SK-N-SH (cell line): ENCODE measurements around the gene UBE2I. TPM values are rescaled to one million over a fixed set of nuclear protein-coding genes. Genes with fewer than 3 reads are reported as not detected.

Experiments
- CTCF ChIA-PET: fragments of 300-600, 350-600 bp; formaldehyde crosslinking; extraction: SDS; loops from one replicate; lab custom pipeline; 2021; lab: Yijun Ruan, JAX
- POLR2A ChIA-PET: fragments of 350-600 bp; sonication (Branson Sonifier 250); formaldehyde crosslinking; extraction: SDS; loops from one replicate; lab custom pipeline; 2020; ENCODE audit warnings: antibody characterized with exemption, inconsistent platforms; lab: Yijun Ruan, JAX
- DNase-seq: peaks from one replicate; pipeline ENCODE4 v3.0.0; 2012
- H2AFZ ChIP-seq: fragments of 200-600 bp; sonication (generic); 2 replicates; pipeline ENCODE4 v1.8.1; 2016; ENCODE audit warnings: antibody characterized with exemption, mild to moderate bottlenecking, low read depth
- H3F3A ChIP-seq: fragments of 200-600 bp; sonication (generic); replicated peaks from 2 replicates; pipeline ENCODE3; 2016; ENCODE audit warnings: antibody characterized with exemption, mild to moderate bottlenecking; ENCODE audit not compliant: insufficient read depth
- H3K27ac ChIP-seq, 2 experiments: fragments of 200-500 bp in 1 of 2; fragments of 200-600 bp in 1 of 2; sonication (Bioruptor generic) in 1 of 2; sonication (generic), shearing (Covaris generic) in 1 of 2; 2 replicates each; pipeline versions ENCODE4 v1.5.1 to v1.6.1; 2014 to 2016; ENCODE audit warnings: low read depth in 2 of 2, inconsistent platforms in 1 of 2, low read length in 1 of 2, mild to moderate bottlenecking in 1 of 2, mixed read lengths in 1 of 2
- H3K27me3 ChIP-seq: fragments of 200-600 bp; sonication (generic), shearing (Covaris generic); 2 replicates; pipeline ENCODE4 v1.6.1; 2016; ENCODE audit warnings: mixed run types; ENCODE audit not compliant: insufficient read depth
- H3K36me3 ChIP-seq, 2 experiments: fragments of 200-500 bp in 1 of 2; fragments of 200-600 bp in 1 of 2; sonication (Bioruptor generic) in 1 of 2; sonication (generic) in 1 of 2; replicated peaks in 1 of 2; 2 replicates each; pipeline versions ENCODE3 to v1.5.1; 2014 to 2016; ENCODE audit warnings: low read length in 1 of 2, mild to moderate bottlenecking in 1 of 2; ENCODE audit not compliant: insufficient read depth in 2 of 2, control insufficient read depth in 1 of 2
- H3K4me1 ChIP-seq, 2 experiments: fragments of 200-500 bp in 1 of 2; fragments of 200-600 bp in 1 of 2; sonication (Bioruptor generic) in 1 of 2; sonication (generic), shearing (Covaris generic) in 1 of 2; 2 replicates each; pipeline versions ENCODE4 v1.5.1 to v1.6.1; 2014 to 2016; ENCODE audit warnings: low read depth in 1 of 2, low read length in 1 of 2, mixed run types in 1 of 2; ENCODE audit not compliant: insufficient read depth in 2 of 2, control insufficient read depth in 1 of 2
- H3K4me2 ChIP-seq: fragments of 200-600 bp; sonication (generic), shearing (Covaris generic); 2 replicates; pipeline ENCODE4 v1.6.1; 2017; ENCODE audit warnings: mixed run types
- H3K4me3 ChIP-seq, 2 experiments: fragments of 200-500 bp in 1 of 2; fragments of 200-600 bp in 1 of 2; sonication (Bioruptor generic) in 1 of 2; sonication (generic), shearing (Covaris generic) in 1 of 2; 2 replicates each; pipeline versions ENCODE4 v1.5.1 to v1.8.1; 2014 to 2016; ENCODE audit warnings: low read depth in 2 of 2, inconsistent platforms in 1 of 2, low read length in 1 of 2, mild to moderate bottlenecking in 1 of 2, mixed read lengths in 1 of 2, moderate library complexity in 1 of 2
- H3K79me2 ChIP-seq: fragments of 200-600 bp; sonication (generic); 2 replicates; pipeline ENCODE4 v1.8.1; 2017; ENCODE audit warnings: mild to moderate bottlenecking; ENCODE audit not compliant: insufficient read depth
- H3K9ac ChIP-seq: fragments of 200-600 bp; sonication (generic); 2 replicates; pipeline ENCODE4 v1.6.1; 2017; ENCODE audit warnings: mixed run types
- H3K9me2 ChIP-seq: fragments of 200-600 bp; sonication (generic); 2 replicates; pipeline ENCODE4 v1.6.1; 2017; ENCODE audit warnings: mixed run types
- H3K9me3 ChIP-seq: fragments of 200-600 bp; sonication (generic); 2 replicates; pipeline ENCODE4 v1.6.1; 2017; ENCODE audit warnings: mixed run types, mild to moderate bottlenecking, moderate library complexity
- H4K20me1 ChIP-seq: fragments of 200-600 bp; sonication (generic); 2 replicates; pipeline ENCODE4 v1.6.1; 2017; ENCODE audit warnings: mild to moderate bottlenecking, mixed run types; ENCODE audit not compliant: insufficient read depth
- CHD2 ChIP-seq: fragments of 150-350 bp; IDR thresholded peaks from 2 replicates; pipeline ENCODE4 v1.6.1; 2018; ENCODE audit warnings: low read length; ENCODE audit not compliant: partially characterized antibody
- CTCF ChIP-seq: fragments of 200-600 bp; sonication (generic); IDR thresholded peaks from 2 replicates; pipeline ENCODE4 v1.6.1; 2017; ENCODE audit warnings: antibody characterized with exemption, mild to moderate bottlenecking, moderate library complexity
- FOSL2 ChIP-seq: IDR thresholded peaks from 2 replicates; pipeline ENCODE4 v1.4.0; 2012; ENCODE audit warnings: low read depth, mild to moderate bottlenecking, moderate library complexity, borderline replicate concordance
- GATA2 ChIP-seq: sonication (generic); formaldehyde crosslinking; IDR thresholded peaks from 2 replicates; pipeline ENCODE4 v1.5.0; 2020; ENCODE audit warnings: mild to moderate bottlenecking, missing genetic modification reagents
- MAX ChIP-seq: IDR thresholded peaks from 2 replicates; pipeline ENCODE4 v1.4.0; 2012; ENCODE audit warnings: low read depth
- MEF2A ChIP-seq: IDR thresholded peaks from 2 replicates; pipeline ENCODE4 v1.4.0; 2012; ENCODE audit warnings: low read depth, borderline replicate concordance
- NRF1 ChIP-seq: IDR thresholded peaks from 2 replicates; pipeline ENCODE4 v1.6.1; 2012; ENCODE audit warnings: low read depth, mild to moderate bottlenecking, low read length
- PBX3 ChIP-seq: IDR thresholded peaks from 2 replicates; pipeline ENCODE4; 2012
- RAD21 ChIP-seq: IDR thresholded peaks from 2 replicates; pipeline ENCODE4 v1.6.1; 2012; ENCODE audit warnings: mild to moderate bottlenecking, low read length
- RCOR1 ChIP-seq: fragments of 150-350 bp; IDR thresholded peaks from 2 replicates; pipeline ENCODE4 v1.6.1; 2017; ENCODE audit warnings: antibody characterized with exemption, low read length
- REST ChIP-seq: IDR thresholded peaks from 2 replicates; pipeline ENCODE4 v1.6.1; 2012; ENCODE audit warnings: mild to moderate bottlenecking, low read depth, low read length, moderate library complexity
- RXRA ChIP-seq: IDR thresholded peaks from 2 replicates; pipeline ENCODE4 v1.4.0; 2012; ENCODE audit warnings: low read depth, mild to moderate bottlenecking, borderline replicate concordance
- WGBS: methylation state at CpG from one replicate; pipeline ENCODE4 v1.1.6; 2017; ENCODE audit warnings: low lambda C conversion rate; 5-methylcytosine and 5-hydroxymethylcytosine counted together
- polyA plus RNA-seq, 3 experiments: library from polyadenylated mRNA; depleted of rRNA; stranded (reverse); fragments of >200 nt; gene quantifications; 2 replicates each; pipeline ENCODE4 v1.2.3, GENCODE V29; 2012

UBE2I gene
- polyA plus RNA-seq, 1 of the 3 experiments (the other 2 are of a cell fraction): 107 TPM

GRCh38 chr16:1298406-1298805 is 11.0 kb upstream of the UBE2I start:
- no peak for TF ChIP-seq NRF1
- no peak for TF ChIP-seq MEF2A
- H3K9ac ChIP-seq: no peak overlapping the region
- H3K36me3 ChIP-seq: no peaks in the 10 kb centered on the region
- H3K79me2 ChIP-seq: no peaks in the 10 kb centered on the region
- H4K20me1 ChIP-seq: no peaks in the 10 kb centered on the region
- CTCF ChIA-PET: interaction anchor here (4.1 kb wide), 1 partner anchor 9 kb away, joined by 60 read pairs; no protein-coding TSS in a partner anchor
- H3K4me2 ChIP-seq: no peak overlapping the region
- 85% methylated on average over 14 of the region's 14 CpGs for WGBS
- peaks cover 3% of the 10 kb centered on the region for H3F3A ChIP-seq
- no peak overlapping the region for H3K27ac ChIP-seq
- no peaks in the 10 kb centered on the region for H3K9me2 ChIP-seq
- no peak overlapping the region for H3K4me3 ChIP-seq
- H3K27me3 ChIP-seq: peaks cover 17% of the 10 kb centered on the region; the same call in 1 of the 2 replicates
- H2AFZ ChIP-seq: no peak overlapping the region
- no peaks in the 10 kb centered on the region for H3K9me3 ChIP-seq
- no peak for DNase-seq
- POLR2A ChIA-PET: no interaction called here
- 0 out of 4 replicates have a peak, but pooled peaks cover 0 to 3% of the 10 kb centered on the region in 2 experiments for H3K4me1 ChIP-seq

- H4K20me1 ChIP-seq: no peaks in the 10 kb centered on the region
- H3K9me3 ChIP-seq: no peaks in the 10 kb centered on the region
- TF ChIP-seq CHD2 (no peak), RAD21 (no peak), RXRA (no peak)
- no peaks in the 10 kb centered on the region for H3K9me2 ChIP-seq
- no peaks in the 10 kb centered on the region for H3K36me3 ChIP-seq
- H3K4me2 ChIP-seq: no peak overlapping the region
- H3K9ac ChIP-seq: no peak overlapping the region
- no peak for DNase-seq
- H3K79me2 ChIP-seq: no peaks in the 10 kb centered on the region
- H3K27me3 ChIP-seq: peaks cover 17% of the 10 kb centered on the region; the same call in 1 of the 2 replicates
- H2AFZ ChIP-seq: no peak overlapping the region
- ChIA-PET CTCF (interaction anchor here (0.8 to 4.1 kb wide), 9 partner anchors 10 to 40 kb away, joined by 3 to 60 read pairs (median 5); partner anchors contain the start of gene UBE2I), POLR2A (no interaction called here)
- no peak overlapping the region for H3K27ac ChIP-seq
- 34% methylated on average over 25 of the region's 31 CpGs for WGBS
- H3F3A ChIP-seq: peaks cover 3% of the 10 kb centered on the region
- 0 out of 4 replicates have a peak, but pooled peaks cover 0 to 3% of the 10 kb centered on the region in 2 experiments for H3K4me1 ChIP-seq
- H3K4me3 ChIP-seq: no peak overlapping the region
Observed at GRCh38 chr16:1299012-1299867, 10.2 kb upstream of the UBE2I start.

- Histone ChIP-seq H3K4me1 (0 out of 4 replicates have a peak, but pooled peaks cover 0 to 3% of the 10 kb centered on the region in 2 experiments), H3K9ac (no peak overlapping the region), H3F3A (peaks cover 3% of the 10 kb centered on the region), H2AFZ (no peak overlapping the region), H3K36me3 (no peaks in the 10 kb centered on the region), H3K9me3 (no peaks in the 10 kb centered on the region), H3K4me3 (no peak overlapping the region), H4K20me1 (no peaks in the 10 kb centered on the region), H3K4me2 (no peak overlapping the region), H3K27me3 (peaks cover 17% of the 10 kb centered on the region; the same call in 1 of the 2 replicates), H3K79me2 (no peaks in the 10 kb centered on the region), H3K27ac (no peak overlapping the region), H3K9me2 (no peaks in the 10 kb centered on the region)
- no peak for DNase-seq
- POLR2A ChIA-PET: no interaction called here
- CTCF ChIA-PET: interaction anchor here (0.7 to 4.1 kb wide), 13 partner anchors 9 to 56 kb away, joined by 3 to 60 read pairs (median 5); partner anchors contain the start of gene UBE2I
- 52% methylated on average over 12 of the region's 12 CpGs for WGBS
- TF ChIP-seq REST (no peak), PBX3 (no peak), MAX (no peak), FOSL2 (no peak), NRF1 (no peak), GATA2 (CRISPR knock-in tag) (no peak), RCOR1 (no peak), RXRA (no peak), CTCF (no peak)
Observed at GRCh38 chr16:1299868-1300203, 9.6 kb upstream of the UBE2I start.
